Measurements from ENCODE around the gene UFL1. TPM values are rescaled to one million over a fixed set of nuclear protein-coding genes. Genes with fewer than 3 reads are reported as not detected.
"Not testable (repeated sequence)": the region's sequence is repeated elsewhere in the genome, so short reads cannot be mapped to it uniquely, and the experiment has no call there.

Gene UFL1
- total RNA-seq (2014; rRNA removed; shearing (Covaris generic)), result 24.2 and 27.0 TPM in 2 replicates

GRCh38 chr6:96521644-96522464 is at the start of gene UFL1:
TSS of gene UFL1 (plus strand) at chr6:96521806. CDS start at chr6:96521874, 68 bp downstream.
- peak; percentile 92 for DNase-seq (ENCODE audit: low read depth)

GRCh38 chr6:96472291-96472690 is 49.3 kb upstream of the UFL1 start:
- DNase-seq (ENCODE audit: low read depth), result not testable (repeated sequence)

- no peak for DNase-seq (ENCODE audit: low read depth)
These were observed 42.9 kb upstream of the UFL1 start for GRCh38 chr6:96478695-96479094.

GRCh38 chr6:96491926-96492325 is 29.7 kb upstream of the UFL1 start:
- DNase-seq (ENCODE audit: low read depth), result no peak

- no peak for DNase-seq (ENCODE audit: low read depth)
These were observed 21.8 kb upstream of the UFL1 start for GRCh38 chr6:96499781-96500180.

- DNase-seq (ENCODE audit: low read depth), result no peak
These were observed 18.7 kb upstream of the UFL1 start for GRCh38 chr6:96502915-96503314.

- no peak for DNase-seq (ENCODE audit: low read depth)
These were observed 16.2 kb upstream of the UFL1 start for GRCh38 chr6:96505363-96505762.

GRCh38 chr6:96509281-96509680 is 12.3 kb upstream of the UFL1 start:
- DNase-seq (ENCODE audit: low read depth), result no peak

GRCh38 chr6:96520171-96521115 is 1.2 kb upstream of the UFL1 start:
- peak; percentile 44 for DNase-seq (ENCODE audit: low read depth)

- DNase-seq (ENCODE audit: low read depth), result no peak
These were observed 331 bp upstream of the UFL1 start for GRCh38 chr6:96521306-96521643.

GRCh38 chr6:96522465-96523009 is 931 bp downstream of the UFL1 start:
- DNase-seq (ENCODE audit: low read depth), result peak; percentile 27

GRCh38 chr6:96528193-96528592 is 6.6 kb downstream of the UFL1 start:
- no peak for DNase-seq (ENCODE audit: low read depth)

- no peak for DNase-seq (ENCODE audit: low read depth)
These were observed 10.8 kb downstream of the UFL1 start for GRCh38 chr6:96532399-96532798.

GRCh38 chr6:96537726-96538125 is 16.1 kb downstream of the UFL1 start:
- no peak for DNase-seq (ENCODE audit: low read depth)

GRCh38 chr6:96542702-96543101 is 21.1 kb downstream of the UFL1 start:
- peak; percentile 7 for DNase-seq (ENCODE audit: low read depth)

- no peak for DNase-seq (ENCODE audit: low read depth)
These were observed 24.3 kb downstream of the UFL1 start for GRCh38 chr6:96545882-96546281.

- DNase-seq (ENCODE audit: low read depth), result no peak
These were observed 26.0 kb downstream of the UFL1 start for GRCh38 chr6:96547654-96548053.

- no peak for DNase-seq (ENCODE audit: low read depth)
These were observed 33.0 kb downstream of the UFL1 start for GRCh38 chr6:96554558-96554957.

- not testable (repeated sequence) for DNase-seq (ENCODE audit: low read depth)
These were observed 38.1 kb downstream of the UFL1 start for GRCh38 chr6:96559740-96560139.

GRCh38 chr6:96562886-96563285 is 41.3 kb downstream of the UFL1 start, which contains the start of gene FHL5:
TSS of gene FHL5 (plus strand) at chr6:96563128. CDS start at chr6:96603614, 40,486 bp downstream.
- DNase-seq (ENCODE audit: low read depth), result no peak

GRCh38 chr6:96563853-96564252 is 42.2 kb downstream of the UFL1 start:
- no peak for DNase-seq (ENCODE audit: low read depth)

GRCh38 chr6:96570053-96570452 is 48.4 kb downstream of the UFL1 start:
- no peak for DNase-seq (ENCODE audit: low read depth)

All from RPMI7951 (cell line).